Measurements from ENCODE around the gene MAD1L1.

- TF ChIP-seq CTCF (IDR thresholded peaks at IDR 0.05; ENCODE audit: low read depth, low read length, missing input control) (no peak), EGR1 (IDR thresholded peaks at IDR 0.05; ENCODE audit: low read depth in 2 of 2) (no peak), ATF3 (IDR thresholded peaks at IDR 0.05) (no peak), REST (IDR thresholded peaks at IDR 0.05) (no peak), SP1 (IDR thresholded peaks at IDR 0.05) (no peak), FOXA1 (IDR thresholded peaks at IDR 0.05) (no peak), FOXA2 (IDR thresholded peaks at IDR 0.05) (no peak), TAF1 (conservative IDR thresholded peaks at IDR 0.05) (no peak), YY1 (IDR thresholded peaks at IDR 0.05) (no peak), MAX (IDR thresholded peaks at IDR 0.05) (no peak)
These were observed 437.7 kb downstream of the MAD1L1 start for GRCh38 chr7:1794888-1795542.
